Measurements from ENCODE around the gene CLHC1. TPM values are rescaled to one million over a fixed set of nuclear protein-coding genes. Genes with fewer than 3 reads are reported as not detected.
"Not testable (repeated sequence)": the region's sequence is repeated elsewhere in the genome, so short reads cannot be mapped to it uniquely, and the experiment has no call there.

The CLHC1 gene
- total RNA-seq, 2 experiments from 2014 or later, result 12.4 to 32.1 TPM

GRCh38 chr2:55144922-55145820 is 86.9 kb downstream of the CLHC1 start:
- no TSS peak for BruUV-seq (replicated peaks)
- TF ChIP-seq CTCF (conservative IDR thresholded peaks at IDR 0.05; ENCODE audit: low read length) (no peak), EZH2phosphoT487 (IDR thresholded peaks at IDR 0.05; ENCODE audit: borderline replicate concordance, low read depth, low read length) (no peak)
- Histone ChIP-seq H2AFZ (ENCODE audit: low read length) (peak overlapping the region; percentile 5; the same call in 1 of the 2 replicates), H3K9me3 (ENCODE audit: low read length) (no peaks in the 10 kb centered on the region), H3K27ac (ENCODE audit: low read depth, low read length, poor library complexity, severe bottlenecking) (no peak overlapping the region), H3K79me2 (ENCODE audit: insufficient read depth, low read depth, low read length) (no peaks in the 10 kb centered on the region), H3K9me2 (ENCODE audit: insufficient read depth, low read length) (no peaks in the 10 kb centered on the region; the same call in 1 of the 2 replicates), H4K20me1 (ENCODE audit: insufficient read depth, low read length) (no peaks in the 10 kb centered on the region), H3K4me1 (ENCODE audit: insufficient read depth, low read length, poor library complexity, severe bottlenecking) (peaks cover 7% of the 10 kb centered on the region), H3K36me3 (ENCODE audit: insufficient read depth, low read length) (no peaks in the 10 kb centered on the region), H3K4me2 (ENCODE audit: low read length) (no peak overlapping the region), H3K4me3 (ENCODE audit: low read depth, low read length, poor library complexity, severe bottlenecking) (no peak overlapping the region)
- ChIA-PET CTCF (ENCODE audit: unreplicated experiment) (no interaction called here), POLR2A (interaction anchor here (1.2 kb wide), 1 partner anchor 13 kb away, joined by 5 read pairs; no protein-coding TSS in a partner anchor)
- intact Hi-C loops (cut with micrococcal nuclease; ENCODE audit: unreplicated experiment), result no loop called here
- no peak for DNase-seq (ENCODE audit: low spot score)

- H3K9me3 ChIP-seq (ENCODE audit: low read length); H2AFZ ChIP-seq (ENCODE audit: low read length); H4K20me1 ChIP-seq (ENCODE audit: insufficient read depth, low read length); BruUV-seq (replicated peaks); H3K4me1 ChIP-seq (ENCODE audit: insufficient read depth, low read length, poor library complexity, severe bottlenecking); intact Hi-C loops (cut with micrococcal nuclease; ENCODE audit: unreplicated experiment); H3K4me3 ChIP-seq (ENCODE audit: low read depth, low read length, poor library complexity, severe bottlenecking); H3K9me2 ChIP-seq (ENCODE audit: insufficient read depth, low read length); H3K4me2 ChIP-seq (ENCODE audit: low read length); CTCF ChIA-PET (ENCODE audit: unreplicated experiment); H3K36me3 ChIP-seq (ENCODE audit: insufficient read depth, low read length); H3K79me2 ChIP-seq (ENCODE audit: insufficient read depth, low read depth, low read length); DNase-seq (ENCODE audit: low spot score); H3K27ac ChIP-seq (ENCODE audit: low read depth, low read length, poor library complexity, severe bottlenecking): not testable (repeated sequence)
- POLR2A ChIA-PET, result interaction anchor here (1.2 kb wide), 1 partner anchor 14 kb away, joined by 5 read pairs; no protein-coding TSS in a partner anchor
Measured at GRCh38 chr2:55143706-55144105, 88.4 kb downstream of the CLHC1 start.

- H3K27ac ChIP-seq (ENCODE audit: low read depth, low read length, poor library complexity, severe bottlenecking), result no peak overlapping the region
- no peaks in the 10 kb centered on the region for H3K36me3 ChIP-seq (ENCODE audit: insufficient read depth, low read length)
- no peak for DNase-seq (ENCODE audit: low spot score)
- H3K4me1 ChIP-seq (ENCODE audit: insufficient read depth, low read length, poor library complexity, severe bottlenecking), result peaks cover 7% of the 10 kb centered on the region
- intact Hi-C loops (cut with micrococcal nuclease; ENCODE audit: unreplicated experiment), result no loop called here
- no peaks in the 10 kb centered on the region for H3K79me2 ChIP-seq (ENCODE audit: insufficient read depth, low read depth, low read length)
- CTCF ChIA-PET (ENCODE audit: unreplicated experiment), result no interaction called here
- H3K9me2 ChIP-seq (ENCODE audit: insufficient read depth, low read length), result no peaks in the 10 kb centered on the region; the same call in 1 of the 2 replicates
- no TSS peak for BruUV-seq (replicated peaks)
- H4K20me1 ChIP-seq (ENCODE audit: insufficient read depth, low read length), result no peaks in the 10 kb centered on the region
- no peak for TF ChIP-seq EZH2phosphoT487 (IDR thresholded peaks at IDR 0.05; ENCODE audit: borderline replicate concordance, low read depth, low read length)
- no peak for TF ChIP-seq CTCF (conservative IDR thresholded peaks at IDR 0.05; ENCODE audit: low read length)
- no peak overlapping the region for H3K4me3 ChIP-seq (ENCODE audit: low read depth, low read length, poor library complexity, severe bottlenecking)
- no peak overlapping the region for H2AFZ ChIP-seq (ENCODE audit: low read length)
- H3K9me3 ChIP-seq (ENCODE audit: low read length), result no peaks in the 10 kb centered on the region
- no peak overlapping the region for H3K4me2 ChIP-seq (ENCODE audit: low read length)
- POLR2A ChIA-PET, result interaction anchor here (0.7 to 1.5 kb wide), 3 partner anchors 8 to 92 kb away, joined by 3 read pairs; partner anchors contain the start of gene RTN4
Measured at GRCh38 chr2:55142518-55142917, 89.6 kb downstream of the CLHC1 start.

All from OCI-LY7 (cell line).